Keratinocyte (primary cell): ENCODE data around the gene MGAT5. TPM values are rescaled to one million over a fixed set of nuclear protein-coding genes. Genes with fewer than 3 reads are reported as not detected.

Source experiments
- DNase-seq: peaks from one replicate; pipeline ENCODE4 v3.0.0-alpha.2; 2011; ENCODE audit warnings: low read depth, missing footprints, low spot score
- FAIRE-seq: peaks from 2 replicates; lab custom pipeline; 2011; peaks lifted over from hg19 to GRCh38; lab: Jason Lieb, UNC
- H2AFZ ChIP-seq: 2 replicates; pipeline ENCODE4 v1.6.0; 2012; ENCODE audit warnings: low read length, control low read depth, inconsistent platforms; ENCODE audit not compliant: control insufficient read depth
- H3K27ac ChIP-seq: 2 replicates; pipeline ENCODE4 v1.5.1; 2011; ENCODE audit warnings: low read length; ENCODE audit not compliant: control insufficient read depth, insufficient read depth
- H3K27me3 ChIP-seq: 3 replicates; pipeline ENCODE4 v1.6.0; 2011; ENCODE audit warnings: low read length; ENCODE audit not compliant: control insufficient read depth, insufficient read depth; ENCODE audit errors: extremely low read depth
- H3K36me3 ChIP-seq, 2 experiments: 2 replicates in 1 of 2; 3 replicates in 1 of 2; pipeline ENCODE4 v1.5.1; 2011; ENCODE audit warnings: low read length in 2 of 2, mild to moderate bottlenecking in 1 of 2; ENCODE audit not compliant: control insufficient read depth in 2 of 2, insufficient read depth in 2 of 2; ENCODE audit errors: extremely low read depth in 1 of 2
- H3K4me1 ChIP-seq: 3 replicates; pipeline ENCODE4 v1.5.1; 2011; ENCODE audit warnings: low read length; ENCODE audit not compliant: control insufficient read depth, insufficient read depth; ENCODE audit errors: extremely low read depth
- H3K4me2 ChIP-seq: 3 replicates; pipeline ENCODE4 v1.6.0; 2011; ENCODE audit warnings: low read depth, low read length; ENCODE audit not compliant: control insufficient read depth, insufficient read depth; ENCODE audit errors: extremely low read depth
- H3K4me3 ChIP-seq, 3 experiments: fragments of 200-600 bp in 1 of 3; sonication (generic) in 1 of 3; 2 replicates in 2 of 3; 3 replicates in 1 of 3; pipeline ENCODE4 v1.5.1; 2011 to 2016; ENCODE audit warnings: low read length in 3 of 3, mild to moderate bottlenecking in 3 of 3, control low read depth in 2 of 3, inconsistent platforms in 1 of 3, low read depth in 1 of 3, mixed read lengths in 1 of 3, mixed run types in 1 of 3, moderate library complexity in 1 of 3; ENCODE audit not compliant: control insufficient read depth in 2 of 3, insufficient read depth in 2 of 3; ENCODE audit errors: extremely low read depth in 1 of 3
- H3K79me2 ChIP-seq: 2 replicates; pipeline ENCODE4 v1.6.0; 2012; ENCODE audit warnings: low read length; ENCODE audit not compliant: control insufficient read depth, insufficient read depth
- H3K9ac ChIP-seq: 3 replicates; pipeline ENCODE4 v1.6.0; 2011; ENCODE audit warnings: low read length; ENCODE audit not compliant: control insufficient read depth, insufficient read depth; ENCODE audit errors: extremely low read depth
- H3K9me1 ChIP-seq: 3 replicates; pipeline ENCODE4 v1.6.0; 2011; ENCODE audit warnings: low read length; ENCODE audit not compliant: control insufficient read depth, insufficient read depth; ENCODE audit errors: extremely low read depth
- H3K9me3 ChIP-seq: 2 replicates; pipeline ENCODE4 v1.5.1; 2012; ENCODE audit warnings: low read depth, low read length; ENCODE audit not compliant: control insufficient read depth
- H4K20me1 ChIP-seq: 3 replicates; pipeline ENCODE4 v1.6.0; 2011; ENCODE audit warnings: low read length; ENCODE audit not compliant: control insufficient read depth, insufficient read depth; ENCODE audit errors: extremely low read depth
- EZH2 ChIP-seq: IDR thresholded peaks from one replicate; pipeline ENCODE4 v1.6.1; 2012; ENCODE audit warnings: inconsistent platforms, mild to moderate bottlenecking, low read length, moderate library complexity
- dilution Hi-C: fragments of 300-500 bp; cut with MboI; formaldehyde crosslinking; loops from one replicate; pipeline ENCODE4 v1.7.0; 2020; ENCODE audit warnings: low sequenced_read_pairs; ENCODE audit not compliant: extremely low pct_ligation_motif_present
- polyA plus RNA-seq, 5 experiments: library from polyadenylated mRNA; depleted of rRNA in 3 of 5; stranded (reverse) in 3 of 5; stranded (forward) in 1 of 5; unstranded in 1 of 5; fragments of >200 nt; gene quantifications; 1 replicate in 1 of 5; 2 replicates in 3 of 5; 3 replicates in 1 of 5; pipeline versions ENCODE4 v1.2.1 to v1.2.3, GENCODE V29; 2011 to 2012; ENCODE audit warnings: missing spikeins in 2 of 5, low read depth in 1 of 5, low replicate concordance in 1 of 5
- TF ChIP-seq, protein P1 (sequence below), 3 experiments: IDR thresholded peaks in 1 of 3; conservative IDR thresholded peaks in 1 of 3; optimal IDR thresholded peaks in 1 of 3; 2 replicates in 2 of 3; 3 replicates in 1 of 3; pipeline versions ENCODE3 to v1.5.1; 2011; ENCODE audit warnings: low read length in 3 of 3, mild to moderate bottlenecking in 3 of 3, moderate library complexity in 2 of 3, control low read depth in 1 of 3, inconsistent platforms in 1 of 3; ENCODE audit not compliant: insufficient read depth in 2 of 3; ENCODE audit errors: extremely low read depth in 1 of 3

The MGAT5 gene
- polyA plus RNA-seq, 1 donor (not counting 4 experiments of a cell fraction or from before 2014, with no cell fraction given), result 23.0 TPM

DNA sequence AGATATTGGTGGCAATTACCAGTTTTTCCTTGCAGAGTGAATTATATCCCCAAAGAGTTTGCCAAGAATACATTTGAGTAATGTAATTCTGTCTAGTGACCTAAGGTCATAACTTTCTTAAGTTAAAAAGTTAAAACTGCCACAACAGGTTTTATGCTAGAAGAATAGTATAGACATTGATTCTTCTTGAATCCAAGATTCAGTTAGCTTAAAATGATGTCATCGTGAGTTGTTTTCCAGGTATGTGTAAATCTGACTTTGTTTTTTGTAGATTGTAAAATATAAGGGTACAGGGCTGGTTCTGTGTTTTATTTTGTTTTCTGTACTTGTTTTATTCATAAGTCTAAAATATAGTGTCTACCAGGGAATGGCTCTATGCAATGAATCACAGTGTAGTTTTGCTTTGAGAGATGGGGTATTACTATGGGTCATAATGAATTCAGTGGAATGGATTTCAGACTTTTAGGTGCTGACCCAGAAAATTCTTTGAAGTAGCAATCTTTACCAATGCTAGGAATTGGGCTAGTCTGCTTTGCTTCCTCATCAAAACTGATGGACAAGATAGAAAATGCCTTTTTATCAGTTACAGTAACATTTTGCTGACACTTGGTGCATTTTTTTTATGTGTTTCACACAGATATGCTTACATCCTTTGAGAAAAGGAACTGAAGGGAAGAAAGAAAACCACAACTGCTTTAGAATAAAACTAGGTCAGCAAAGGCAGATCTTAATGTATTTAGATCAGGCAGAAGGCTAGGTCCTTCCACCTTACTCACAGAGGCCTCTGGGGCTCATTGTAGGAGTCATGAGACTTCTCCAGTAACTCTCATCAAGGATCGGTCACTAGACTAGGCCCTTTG, 20.8 kb upstream of the MGAT5 start:
- peaks cover 19% of the 10 kb centered on the region for H3K79me2 ChIP-seq
- no peak overlapping the region for H3K4me3 ChIP-seq
- peaks cover 20% of the 10 kb centered on the region for H3K4me1 ChIP-seq
- FAIRE-seq, result peak; percentile 29
- no peaks in the 10 kb centered on the region for H3K27me3 ChIP-seq
- DNase-seq, result no peak
- no peaks in the 10 kb centered on the region for H4K20me1 ChIP-seq
- H3K9me1 ChIP-seq, result no peaks in the 10 kb centered on the region
- H2AFZ ChIP-seq, result no peak overlapping the region
- no peak overlapping the region for H3K9ac ChIP-seq
- TF ChIP-seq EZH2, result no peak
- TF ChIP-seq, protein P1, sequence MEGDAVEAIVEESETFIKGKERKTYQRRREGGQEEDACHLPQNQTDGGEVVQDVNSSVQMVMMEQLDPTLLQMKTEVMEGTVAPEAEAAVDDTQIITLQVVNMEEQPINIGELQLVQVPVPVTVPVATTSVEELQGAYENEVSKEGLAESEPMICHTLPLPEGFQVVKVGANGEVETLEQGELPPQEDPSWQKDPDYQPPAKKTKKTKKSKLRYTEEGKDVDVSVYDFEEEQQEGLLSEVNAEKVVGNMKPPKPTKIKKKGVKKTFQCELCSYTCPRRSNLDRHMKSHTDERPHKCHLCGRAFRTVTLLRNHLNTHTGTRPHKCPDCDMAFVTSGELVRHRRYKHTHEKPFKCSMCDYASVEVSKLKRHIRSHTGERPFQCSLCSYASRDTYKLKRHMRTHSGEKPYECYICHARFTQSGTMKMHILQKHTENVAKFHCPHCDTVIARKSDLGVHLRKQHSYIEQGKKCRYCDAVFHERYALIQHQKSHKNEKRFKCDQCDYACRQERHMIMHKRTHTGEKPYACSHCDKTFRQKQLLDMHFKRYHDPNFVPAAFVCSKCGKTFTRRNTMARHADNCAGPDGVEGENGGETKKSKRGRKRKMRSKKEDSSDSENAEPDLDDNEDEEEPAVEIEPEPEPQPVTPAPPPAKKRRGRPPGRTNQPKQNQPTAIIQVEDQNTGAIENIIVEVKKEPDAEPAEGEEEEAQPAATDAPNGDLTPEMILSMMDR (optimal IDR thresholded peaks at IDR 0.05 in 1 of 3, IDR thresholded peaks at IDR 0.05 in 1 of 3, conservative IDR thresholded peaks at IDR 0.05 in 1 of 3; ENCODE audit: extremely low read depth in 1 of 3, insufficient read depth in 2 of 3, low read length in 3 of 3), result no peak
- no peaks in the 10 kb centered on the region for H3K36me3 ChIP-seq
- no peaks in the 10 kb centered on the region for H3K9me3 ChIP-seq
- H3K4me2 ChIP-seq, result no peak overlapping the region
- H3K27ac ChIP-seq, result no peak overlapping the region
- dilution Hi-C loops, result no loop called here

DNA sequence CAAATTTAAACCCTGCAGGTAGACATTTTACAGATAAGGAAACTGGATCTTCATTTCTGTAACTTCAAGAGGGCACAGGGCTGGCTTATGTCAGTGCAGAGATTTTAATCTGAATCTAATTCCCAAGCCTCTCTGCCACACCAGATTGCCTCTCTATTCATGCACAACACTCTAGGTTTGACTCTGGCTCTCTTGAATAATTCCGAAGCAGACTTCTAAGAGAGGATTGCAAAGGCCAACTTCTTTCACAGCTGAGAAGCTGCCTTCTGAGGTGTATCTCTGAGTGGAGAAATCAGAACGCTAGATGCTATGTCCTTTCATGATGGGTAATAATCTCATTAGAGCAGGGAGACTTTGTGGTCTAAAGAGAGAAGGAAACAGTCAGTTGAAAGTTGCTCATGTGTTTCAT, 20.1 kb upstream of the MGAT5 start:
- no peaks in the 10 kb centered on the region for H3K27me3 ChIP-seq
- no peak overlapping the region for H2AFZ ChIP-seq
- no peaks in the 10 kb centered on the region for H3K36me3 ChIP-seq
- no peak overlapping the region for H3K9ac ChIP-seq
- H3K4me2 ChIP-seq, result no peak overlapping the region
- TF ChIP-seq, protein P1 (optimal IDR thresholded peaks at IDR 0.05 in 1 of 3, IDR thresholded peaks at IDR 0.05 in 1 of 3, conservative IDR thresholded peaks at IDR 0.05 in 1 of 3; ENCODE audit: extremely low read depth in 1 of 3, insufficient read depth in 2 of 3, low read length in 3 of 3), result no peak
- no peak for TF ChIP-seq EZH2
- H3K79me2 ChIP-seq, result peaks cover 18% of the 10 kb centered on the region
- H4K20me1 ChIP-seq, result no peaks in the 10 kb centered on the region
- peaks cover 20% of the 10 kb centered on the region for H3K4me1 ChIP-seq
- H3K9me1 ChIP-seq, result no peaks in the 10 kb centered on the region
- H3K27ac ChIP-seq, result no peak overlapping the region
- no peak for FAIRE-seq
- H3K9me3 ChIP-seq, result no peaks in the 10 kb centered on the region
- no peak for DNase-seq
- dilution Hi-C loops, result no loop called here
- no peak overlapping the region for H3K4me3 ChIP-seq
